Lower lobe of right lung (tissue), 2 donors: ENCODE measurements around the gene EIPR1. TPM values are rescaled to one million over a fixed set of nuclear protein-coding genes. Genes with fewer than 3 reads are reported as not detected.
"Not testable (repeated sequence)": the region's sequence is repeated elsewhere in the genome, so short reads cannot be mapped to it uniquely, and the experiment has no call there.

Experiments used
- ATAC-seq, 2 donors: fragments of 200-7000 bp; cut with Tn5 transposase; one replicate each; pipeline ENCODE4 v1.9.1; 2020 to 2022; ENCODE audit warnings: mild to moderate bottlenecking in 2 of 2, moderate library complexity in 2 of 2
- DNase-seq: peaks from one replicate; pipeline ENCODE4 v3.0.0-alpha.2; 2020
- H3K27ac ChIP-seq: fragments of 200-600 bp; one replicate; pipeline ENCODE4 v1.8.0; 2022
- H3K27me3 ChIP-seq: fragments of 200-600 bp; one replicate; pipeline ENCODE4 v1.8.0; 2022; ENCODE audit warnings: low read depth
- H3K36me3 ChIP-seq: fragments of 200-600 bp; one replicate; pipeline ENCODE4 v1.8.0; 2022; ENCODE audit warnings: mild to moderate bottlenecking
- H3K4me1 ChIP-seq: fragments of 200-600 bp; one replicate; pipeline ENCODE4 v1.8.0; 2022
- H3K4me3 ChIP-seq: fragments of 200-600 bp; one replicate; pipeline ENCODE4 v1.8.0; 2022; ENCODE audit warnings: mild to moderate bottlenecking
- H3K9me3 ChIP-seq: fragments of 200-600 bp; one replicate; pipeline ENCODE4 v1.8.0; 2022
- intact Hi-C: fragments of 100-400 bp; cut with DNase I; formaldehyde crosslinking; loops from one replicate; pipeline ENCODE4 v1.11.0; 2022
- total RNA-seq: library from RNA; stranded (reverse); fragmentation: NEBNext Ultra II Directional; extraction: Animal tissue kit (Norgen Biotek cat#: 25700); gene quantifications from one replicate; pipeline ENCODE4 v1.2.1, GENCODE V29; 2021
- TF ChIP-seq, protein P1 (sequence below): fragments of 200-600 bp; IDR thresholded peaks from one replicate; pipeline ENCODE4 v1.8.0; 2022; ENCODE audit warnings: antibody characterized with exemption, mild to moderate bottlenecking
- donor health status: DM: no; HTN: yes; CAD: no; lungs with severe emphysema.

EIPR1 gene
- total RNA-seq, 1 donor from 2014 or later: 14.9 TPM

DNA sequence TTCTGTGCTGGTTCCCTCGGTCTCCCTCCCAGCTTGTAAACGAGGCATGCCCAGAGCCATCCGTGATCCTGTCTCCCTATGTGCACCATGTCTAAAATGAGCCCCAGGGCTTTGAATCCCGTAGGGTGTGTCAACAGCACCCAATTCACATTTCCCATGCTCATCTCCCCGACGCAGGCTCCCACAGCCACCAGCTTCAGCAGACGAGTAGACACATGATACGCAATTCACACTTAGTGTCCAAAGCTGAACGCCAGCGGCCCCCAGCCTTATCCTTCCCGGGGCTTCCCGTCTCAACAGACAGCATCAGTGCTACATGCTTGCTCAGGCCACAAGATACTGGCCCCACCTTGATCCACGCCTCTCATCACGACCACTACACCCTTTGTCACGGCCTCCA, 88.1 kb downstream of the EIPR1 start:
- Histone ChIP-seq H3K4me3 (no peak overlapping the region), H3K9me3 (no peaks in the 10 kb centered on the region), H3K4me1 (no peaks in the 10 kb centered on the region), H3K27me3 (no peaks in the 10 kb centered on the region), H3K36me3 (no peaks in the 10 kb centered on the region), H3K27ac (no peak overlapping the region)
- TF ChIP-seq, protein P1, sequence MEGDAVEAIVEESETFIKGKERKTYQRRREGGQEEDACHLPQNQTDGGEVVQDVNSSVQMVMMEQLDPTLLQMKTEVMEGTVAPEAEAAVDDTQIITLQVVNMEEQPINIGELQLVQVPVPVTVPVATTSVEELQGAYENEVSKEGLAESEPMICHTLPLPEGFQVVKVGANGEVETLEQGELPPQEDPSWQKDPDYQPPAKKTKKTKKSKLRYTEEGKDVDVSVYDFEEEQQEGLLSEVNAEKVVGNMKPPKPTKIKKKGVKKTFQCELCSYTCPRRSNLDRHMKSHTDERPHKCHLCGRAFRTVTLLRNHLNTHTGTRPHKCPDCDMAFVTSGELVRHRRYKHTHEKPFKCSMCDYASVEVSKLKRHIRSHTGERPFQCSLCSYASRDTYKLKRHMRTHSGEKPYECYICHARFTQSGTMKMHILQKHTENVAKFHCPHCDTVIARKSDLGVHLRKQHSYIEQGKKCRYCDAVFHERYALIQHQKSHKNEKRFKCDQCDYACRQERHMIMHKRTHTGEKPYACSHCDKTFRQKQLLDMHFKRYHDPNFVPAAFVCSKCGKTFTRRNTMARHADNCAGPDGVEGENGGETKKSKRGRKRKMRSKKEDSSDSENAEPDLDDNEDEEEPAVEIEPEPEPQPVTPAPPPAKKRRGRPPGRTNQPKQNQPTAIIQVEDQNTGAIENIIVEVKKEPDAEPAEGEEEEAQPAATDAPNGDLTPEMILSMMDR: no peak
- no peak for DNase-seq
- no peak for ATAC-seq
- intact Hi-C loops: no loop called here

DNA sequence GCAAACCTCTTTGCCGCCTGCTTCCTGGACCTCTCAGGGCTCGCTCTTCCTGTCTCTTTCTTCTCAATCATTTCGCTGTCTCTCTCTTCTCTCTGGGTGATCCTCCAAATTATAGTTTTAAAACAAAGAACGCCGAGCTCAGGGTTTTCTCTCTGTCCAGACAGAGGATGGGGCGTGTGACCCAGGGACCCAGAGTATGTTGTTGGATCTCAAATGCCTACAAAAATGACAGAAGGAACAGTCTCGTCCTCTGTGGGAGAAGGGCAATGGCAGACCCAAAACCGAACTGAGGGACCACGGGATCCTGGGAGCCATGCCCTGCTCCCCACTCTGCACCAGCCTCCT, 88.5 kb downstream of the EIPR1 start:
- intact Hi-C loops: no loop called here
- no peak for ATAC-seq
- DNase-seq: no peak
- no peaks in the 10 kb centered on the region for H3K9me3 ChIP-seq
- no peaks in the 10 kb centered on the region for H3K27me3 ChIP-seq
- no peak overlapping the region for H3K27ac ChIP-seq
- no peak overlapping the region for H3K4me3 ChIP-seq
- TF ChIP-seq, protein P1: no peak
- H3K4me1 ChIP-seq: no peaks in the 10 kb centered on the region
- H3K36me3 ChIP-seq: no peaks in the 10 kb centered on the region

DNA sequence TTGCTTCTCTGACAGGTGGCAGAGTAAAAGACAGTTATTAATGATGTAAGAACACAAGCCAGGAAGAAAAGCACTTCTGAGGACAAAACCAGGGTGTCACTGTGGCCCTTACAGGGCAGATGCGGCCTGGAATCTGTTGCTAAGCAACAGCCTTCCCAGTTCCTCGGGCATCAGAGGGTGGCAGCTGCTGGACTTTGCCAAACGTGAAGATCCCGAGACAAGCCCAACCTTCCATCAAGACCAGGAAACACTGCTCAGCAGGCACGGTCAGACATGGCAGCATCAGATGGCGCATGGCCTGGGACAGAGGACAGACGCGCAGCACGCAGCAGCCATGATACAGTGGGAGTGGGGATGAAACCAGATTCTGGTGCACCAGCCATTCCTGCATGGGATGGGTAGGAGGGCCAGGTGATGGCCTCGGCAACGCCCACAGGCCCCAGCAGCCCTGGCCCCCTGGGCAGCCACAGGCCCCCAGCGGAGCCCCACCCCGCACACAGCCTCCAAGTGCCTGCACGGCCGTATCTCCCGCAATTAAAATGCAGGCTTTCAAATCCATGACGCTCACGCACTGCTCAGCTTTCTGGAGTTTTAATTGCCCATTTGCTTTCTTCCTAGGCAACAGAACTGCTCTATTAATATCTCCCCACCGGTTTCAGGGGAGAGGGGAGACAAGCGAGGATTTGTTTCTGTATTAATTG, 89.0 kb downstream of the EIPR1 start:
- Histone ChIP-seq H3K4me3 (no peak overlapping the region), H3K27me3 (no peaks in the 10 kb centered on the region), H3K27ac (no peak overlapping the region), H3K4me1 (no peaks in the 10 kb centered on the region), H3K36me3 (no peaks in the 10 kb centered on the region), H3K9me3 (no peaks in the 10 kb centered on the region)
- ATAC-seq: no peak
- intact Hi-C loops: no loop called here
- TF ChIP-seq, protein P1: no peak
- DNase-seq: peak; percentile 20

DNA sequence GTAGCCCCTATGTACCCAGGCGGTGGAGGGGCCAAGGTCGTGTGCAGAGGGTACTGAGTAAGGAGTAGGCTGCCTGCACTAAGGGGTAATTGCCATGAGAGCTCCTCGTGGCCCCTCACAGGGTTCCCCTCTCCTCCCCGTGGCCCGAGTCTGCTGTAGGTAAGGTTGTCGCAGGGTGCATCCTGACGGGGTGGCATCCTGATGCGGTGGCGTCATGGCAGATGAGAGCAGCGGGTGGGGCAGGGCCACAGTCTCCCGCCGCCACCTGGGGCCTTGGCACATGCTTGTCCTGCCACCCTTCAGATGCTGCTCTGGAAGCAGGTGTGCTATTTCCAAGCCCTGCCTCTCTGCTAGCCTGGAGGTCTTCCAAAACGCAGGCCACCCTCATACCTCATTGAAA, 89.7 kb downstream of the EIPR1 start:
- Histone ChIP-seq H3K4me1 (no peaks in the 10 kb centered on the region), H3K4me3 (no peak overlapping the region), H3K36me3 (no peaks in the 10 kb centered on the region), H3K27ac (no peak overlapping the region), H3K9me3 (no peaks in the 10 kb centered on the region), H3K27me3 (no peaks in the 10 kb centered on the region)
- intact Hi-C loops: no loop called here
- ATAC-seq (no peak), DNase-seq (peak; percentile 27)
- TF ChIP-seq, protein P1: no peak

DNA sequence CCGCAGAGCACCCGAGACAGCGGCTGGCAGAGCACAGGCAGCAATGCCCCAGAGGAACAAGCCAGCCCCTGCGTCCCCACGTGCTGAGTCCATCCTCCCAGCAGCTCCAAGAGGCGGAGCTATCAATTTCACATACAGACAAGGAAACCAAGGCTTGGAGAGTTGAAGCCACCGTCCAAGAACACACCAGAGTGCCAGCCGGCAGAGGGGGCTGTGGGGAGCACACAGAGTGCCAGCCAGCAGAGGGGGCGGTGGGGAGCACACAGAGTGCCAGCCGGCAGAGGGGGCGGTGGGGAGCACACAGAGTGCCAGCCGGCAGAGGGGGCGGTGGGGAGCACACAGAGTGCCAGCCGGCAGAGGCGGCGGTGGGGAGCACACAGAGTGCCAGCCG, 91.0 kb downstream of the EIPR1 start:
- ATAC-seq: not testable (repeated sequence)

DNA sequence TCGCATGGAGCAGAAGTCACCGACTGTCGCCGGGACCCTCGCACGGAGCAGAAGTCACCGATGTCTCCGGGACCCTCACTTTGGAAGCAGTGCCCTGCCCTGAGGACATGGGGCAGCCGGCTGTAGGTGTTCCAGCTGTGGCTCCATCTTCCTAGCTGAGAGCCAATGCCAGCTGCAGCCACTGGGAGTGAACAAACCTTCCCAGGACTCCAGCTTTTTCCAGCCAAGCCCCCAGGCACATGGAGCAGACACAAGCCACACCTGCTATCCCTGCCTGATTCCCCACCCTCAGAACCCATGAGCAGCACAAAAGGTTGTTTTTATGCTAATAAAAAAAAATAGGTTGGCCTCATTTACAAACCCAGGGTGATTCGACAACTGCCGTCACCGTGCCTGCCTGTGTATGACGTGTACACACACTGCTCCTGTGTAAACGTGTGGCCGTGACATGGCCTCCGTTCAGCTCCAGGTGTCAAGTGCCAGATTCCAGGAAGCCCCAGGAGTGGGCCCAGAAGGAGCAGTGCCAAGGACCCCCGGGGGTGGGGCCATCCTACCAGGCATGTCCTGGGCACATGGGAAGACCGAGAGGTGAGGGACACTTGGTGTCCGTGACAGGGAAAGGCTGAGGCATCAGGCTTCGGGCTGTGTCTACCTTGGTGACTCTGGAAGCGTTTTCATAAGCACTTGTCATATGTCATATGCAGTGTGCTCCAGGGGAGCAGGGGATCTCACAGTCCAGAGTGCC, 91.5 kb downstream of the EIPR1 start:
- no peak for ATAC-seq
- Histone ChIP-seq H3K27me3 (no peaks in the 10 kb centered on the region), H3K9me3 (no peaks in the 10 kb centered on the region), H3K36me3 (no peaks in the 10 kb centered on the region), H3K4me3 (no peak overlapping the region), H3K27ac (no peak overlapping the region), H3K4me1 (no peaks in the 10 kb centered on the region)
- intact Hi-C loops: no loop called here
- TF ChIP-seq, protein P1: no peak
- DNase-seq: no peak

More for the DNA sequence above, 91.0 kb downstream of the EIPR1 start:
- H3K9me3 ChIP-seq, intact Hi-C loops, H3K27me3 ChIP-seq, H3K4me3 ChIP-seq, H3K4me1 ChIP-seq, H3K36me3 ChIP-seq, H3K27ac ChIP-seq, DNase-seq: not testable (repeated sequence)
